Mesenchymal stem cell (in vitro differentiated cells and primary cell): Measurements from ENCODE around the gene AQP7.

Experiments used
- DNase-seq: peaks from one replicate; pipeline ENCODE4 v3.0.0-alpha.2; 2013
- H2AFZ ChIP-seq: one replicate; pipeline ENCODE4 v1.6.1; 2013; ENCODE audit warnings: low read depth, mild to moderate bottlenecking, control low read depth, inconsistent platforms, low read length, moderate library complexity
- H2AK5ac ChIP-seq: 2 replicates; pipeline ENCODE4 v1.6.1; 2013; ENCODE audit warnings: low read length, moderate library complexity, mild to moderate bottlenecking, inconsistent platforms; ENCODE audit not compliant: severe bottlenecking
- H2BK120ac ChIP-seq: one replicate; pipeline ENCODE4 v1.6.1; 2013; ENCODE audit warnings: low read depth, mild to moderate bottlenecking, inconsistent platforms, low read length, moderate library complexity
- H2BK12ac ChIP-seq, 2 experiments: one replicate each; pipeline ENCODE4 v1.6.1; 2013; ENCODE audit warnings: inconsistent platforms in 2 of 2, low read length in 2 of 2, mild to moderate bottlenecking in 2 of 2, moderate library complexity in 2 of 2, control low read depth in 1 of 2
- H2BK15ac ChIP-seq: one replicate; pipeline ENCODE4 v1.6.1; 2013; ENCODE audit warnings: mild to moderate bottlenecking, low read depth, inconsistent platforms; ENCODE audit not compliant: poor library complexity, severe bottlenecking
- H2BK5ac ChIP-seq: 2 replicates; pipeline ENCODE4 v1.6.1; 2013; ENCODE audit warnings: low read depth, mild to moderate bottlenecking, low read length, control low read depth, inconsistent platforms; ENCODE audit not compliant: poor library complexity, severe bottlenecking
- H3K14ac ChIP-seq, 2 experiments: one replicate each; pipeline ENCODE4 v1.6.1; 2013; ENCODE audit warnings: inconsistent platforms in 2 of 2, low read length in 2 of 2, control low read depth in 1 of 2, mild to moderate bottlenecking in 1 of 2, moderate library complexity in 1 of 2
- H3K18ac ChIP-seq, 2 experiments: one replicate each; pipeline ENCODE4 v1.6.1; 2013; ENCODE audit warnings: inconsistent platforms in 2 of 2, low read length in 2 of 2, control low read depth in 1 of 2, low read depth in 1 of 2, mild to moderate bottlenecking in 1 of 2
- H3K23ac ChIP-seq, 2 experiments: one replicate each; pipeline ENCODE4 v1.6.1; 2013; ENCODE audit warnings: inconsistent platforms in 2 of 2, low read length in 2 of 2, mild to moderate bottlenecking in 2 of 2, moderate library complexity in 2 of 2, control low read depth in 1 of 2
- H3K27ac ChIP-seq: 2 replicates; pipeline ENCODE4 v1.5.1; 2013; ENCODE audit warnings: mild to moderate bottlenecking, moderate library complexity, low read length, control low read depth, inconsistent platforms; ENCODE audit not compliant: poor library complexity, severe bottlenecking
- H3K27me3 ChIP-seq, 2 experiments: 2 replicates each; pipeline versions ENCODE4 v1.6.1 to v1.7.0; 2013; ENCODE audit warnings: low read length in 2 of 2, mild to moderate bottlenecking in 2 of 2, moderate library complexity in 2 of 2, control low read depth in 1 of 2, inconsistent platforms in 1 of 2; ENCODE audit not compliant: control insufficient read depth in 1 of 2, insufficient read depth in 1 of 2
- H3K36me3 ChIP-seq, 2 experiments: 2 replicates each; pipeline versions ENCODE4 v1.6.1 to v1.7.0; 2013; ENCODE audit warnings: low read length in 2 of 2, control low read depth in 1 of 2, inconsistent platforms in 1 of 2, low read depth in 1 of 2, mild to moderate bottlenecking in 1 of 2; ENCODE audit not compliant: insufficient read depth in 2 of 2, control insufficient read depth in 1 of 2
- H3K4ac ChIP-seq, 2 experiments: one replicate each; pipeline ENCODE4 v1.6.1; 2013; ENCODE audit warnings: inconsistent platforms in 2 of 2, low read length in 2 of 2, mild to moderate bottlenecking in 2 of 2, moderate library complexity in 2 of 2, control low read depth in 1 of 2, low read depth in 1 of 2
- H3K4me1 ChIP-seq: 2 replicates; pipeline ENCODE4 v1.6.1; 2013; ENCODE audit warnings: low read depth, low read length, control low read depth; ENCODE audit not compliant: control insufficient read depth, insufficient read depth
- H3K4me2 ChIP-seq: 2 replicates; pipeline ENCODE4 v1.6.1; 2013; ENCODE audit warnings: low read length, mild to moderate bottlenecking, inconsistent platforms; ENCODE audit not compliant: poor library complexity, severe bottlenecking
- H3K4me3 ChIP-seq, 2 experiments: 2 replicates each; pipeline versions ENCODE4 v1.5.1 to v1.7.0; 2013; ENCODE audit warnings: low read length in 2 of 2, mild to moderate bottlenecking in 2 of 2, control low read depth in 1 of 2, low read depth in 1 of 2; ENCODE audit not compliant: insufficient read depth in 1 of 2
- H3K79me1 ChIP-seq: replicated peaks from 2 replicates; pipeline ENCODE4 v1.6.1; 2013; ENCODE audit warnings: mild to moderate bottlenecking, control low read depth, low read length, inconsistent platforms; ENCODE audit not compliant: poor library complexity, severe bottlenecking
- H3K9ac ChIP-seq: 2 replicates; pipeline ENCODE4 v1.7.0; 2013; ENCODE audit warnings: mild to moderate bottlenecking, low read length, moderate library complexity
- H3K9me3 ChIP-seq: 2 replicates; pipeline ENCODE4 v1.7.0; 2013; ENCODE audit warnings: mild to moderate bottlenecking, low read length; ENCODE audit not compliant: control insufficient read depth
- H4K8ac ChIP-seq: one replicate; pipeline ENCODE4 v1.6.1; 2013; ENCODE audit warnings: inconsistent platforms, mild to moderate bottlenecking, low read length, moderate library complexity
- H4K91ac ChIP-seq: one replicate; pipeline ENCODE4 v1.6.1; 2013; ENCODE audit warnings: mild to moderate bottlenecking, low read length, inconsistent platforms
- whole genome bisulfite sequencing: methylation state at CpG from one replicate; pipeline ENCODE4 v1.1.7; 2013; ENCODE audit warnings: mixed read lengths; 5-methylcytosine and 5-hydroxymethylcytosine counted together

Gene AQP7

DNA sequence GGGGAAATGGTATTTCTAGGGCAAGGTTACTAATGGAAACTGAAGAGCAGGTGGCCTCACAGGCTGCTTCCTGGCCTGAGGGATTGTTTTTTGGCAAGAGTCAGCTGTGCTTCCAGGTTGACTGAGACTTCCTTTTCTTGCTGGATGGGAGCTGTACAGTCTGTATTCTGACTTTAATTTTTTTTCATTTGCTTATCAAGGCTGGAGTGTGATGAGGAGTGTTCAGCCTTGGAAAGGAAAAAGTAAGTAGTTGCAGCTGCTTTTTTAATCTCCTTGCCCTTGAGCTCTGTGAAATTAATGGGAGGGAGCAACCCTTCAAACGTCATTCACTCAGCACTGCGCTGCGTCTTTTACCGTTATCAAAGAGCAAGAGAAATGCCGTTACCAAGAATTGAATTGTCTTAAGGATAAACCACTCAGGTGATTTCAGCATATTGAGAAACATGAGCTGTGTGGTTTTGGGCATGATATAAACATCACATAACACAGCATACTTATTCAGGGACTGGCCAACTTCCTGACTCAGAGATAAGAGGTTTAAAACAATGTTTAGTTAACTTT is 47.6 kb downstream of the AQP7 start:
- H2AK5ac ChIP-seq: no peak overlapping the region
- 95% methylated on average over 4 of the region's 5 CpGs for WGBS
- H3K9me3 ChIP-seq: no peaks in the 10 kb centered on the region

DNA sequence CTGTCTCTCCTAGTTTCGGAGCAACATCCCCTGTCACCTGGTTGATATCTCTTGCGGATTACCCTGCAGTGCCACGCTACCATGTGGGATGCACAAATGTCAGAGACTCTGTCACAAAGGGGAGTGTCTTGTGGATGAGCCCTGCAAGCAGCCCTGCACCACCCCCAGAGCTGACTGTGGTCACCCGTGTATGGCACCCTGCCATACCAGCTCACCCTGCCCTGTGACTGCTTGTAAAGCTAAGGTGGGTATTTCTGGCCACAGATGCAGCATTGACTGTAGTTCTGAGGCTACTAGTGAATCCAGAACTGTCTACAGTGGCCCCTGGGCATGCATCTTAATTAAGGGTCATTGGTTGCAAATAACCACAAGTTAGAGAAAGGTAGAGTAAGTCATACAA is 50.8 kb downstream of the AQP7 start:
- Histone ChIP-seq H3K79me1 (peaks cover 6% of the 10 kb centered on the region), H3K9me3 (no peaks in the 10 kb centered on the region), H4K91ac (no peak overlapping the region), H3K27ac (no peak overlapping the region), H3K4me1 (no peaks in the 10 kb centered on the region), H2BK15ac (no peak overlapping the region), H3K14ac (no peak overlapping the region), H3K36me3 (peaks cover 15 to 83% of the 10 kb centered on the region in 2 experiments), H4K8ac (peak overlapping the region; percentile 0), H3K23ac (no peak overlapping the region), H3K27me3 (no peaks in the 10 kb centered on the region), H3K4ac (no peak overlapping the region), H3K4me3 (no peak overlapping the region), H3K18ac (peak overlapping the region in 1 of 2 experiments; percentile 0), H2AFZ (no peak overlapping the region), H2BK5ac (no peak overlapping the region), H2BK120ac (no peak overlapping the region), H2AK5ac (no peak overlapping the region), H2BK12ac (no peak overlapping the region), H3K4me2 (no peak overlapping the region), H3K9ac (no peak overlapping the region)
- 91% methylated on average over 4 of the region's 4 CpGs for WGBS
- DNase-seq: no peak

More for the DNA sequence above, 47.6 kb downstream of the AQP7 start:
- H2BK12ac ChIP-seq: no peak overlapping the region
- no peak overlapping the region for H3K14ac ChIP-seq
- peak overlapping the region; percentile 51 for H2AFZ ChIP-seq
- H3K4me2 ChIP-seq: no peak overlapping the region
- H4K8ac ChIP-seq: no peak overlapping the region
- H2BK15ac ChIP-seq: no peak overlapping the region
- no peaks in the 10 kb centered on the region for H3K27me3 ChIP-seq
- H3K4me3 ChIP-seq: no peak overlapping the region
- no peak overlapping the region for H3K9ac ChIP-seq
- DNase-seq: peak; percentile 56
- no peak overlapping the region for H4K91ac ChIP-seq
- no peak overlapping the region for H3K18ac ChIP-seq
- H2BK120ac ChIP-seq: no peak overlapping the region
- H3K23ac ChIP-seq: no peak overlapping the region
- no peak overlapping the region for H3K27ac ChIP-seq
- H3K36me3 ChIP-seq: peaks cover 11 to 69% of the 10 kb centered on the region in 2 experiments
- no peaks in the 10 kb centered on the region for H3K4me1 ChIP-seq
- peaks cover 4% of the 10 kb centered on the region for H3K79me1 ChIP-seq
- H3K4ac ChIP-seq: peak overlapping the region in 1 of 2 experiments; percentile 26
- no peak overlapping the region for H2BK5ac ChIP-seq

DNA sequence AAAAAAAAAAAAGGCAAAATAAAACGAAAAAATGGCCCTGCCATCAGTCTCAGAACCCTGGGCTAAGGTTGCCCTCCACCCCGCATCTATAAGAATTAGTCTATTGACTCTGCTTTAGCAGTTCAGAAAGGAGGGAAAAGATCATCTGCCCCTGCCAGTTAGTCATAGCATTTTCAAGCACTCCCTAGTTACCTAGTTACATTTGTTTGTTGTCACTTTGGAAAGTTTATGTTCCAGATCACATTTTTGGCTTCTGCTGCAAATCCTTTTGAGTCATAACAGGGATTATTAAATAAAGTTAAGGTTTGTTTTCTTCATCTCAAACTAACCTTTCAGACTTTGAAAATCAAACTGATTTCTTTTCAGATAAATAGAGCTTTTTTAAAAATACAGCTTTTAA is 52.1 kb downstream of the AQP7 start:
- H2BK5ac ChIP-seq: no peak overlapping the region
- H2BK15ac ChIP-seq: no peak overlapping the region
- H3K14ac ChIP-seq: no peak overlapping the region
- H3K4me2 ChIP-seq: no peak overlapping the region
- no peak overlapping the region for H3K4me3 ChIP-seq
- DNase-seq: peak; percentile 91
- no peak overlapping the region for H2BK120ac ChIP-seq
- H3K27me3 ChIP-seq: no peaks in the 10 kb centered on the region
- no peak overlapping the region for H2AK5ac ChIP-seq
- H2BK12ac ChIP-seq: no peak overlapping the region
- no peak overlapping the region for H3K23ac ChIP-seq
- H4K91ac ChIP-seq: no peak overlapping the region
- 100% methylated on average over 2 of the region's 2 CpGs for WGBS
- peaks cover 18 to 85% of the 10 kb centered on the region in 2 experiments for H3K36me3 ChIP-seq
- H3K27ac ChIP-seq: no peak overlapping the region
- no peak overlapping the region for H4K8ac ChIP-seq
- peaks cover 6% of the 10 kb centered on the region for H3K79me1 ChIP-seq
- no peaks in the 10 kb centered on the region for H3K9me3 ChIP-seq
- no peak overlapping the region for H2AFZ ChIP-seq
- H3K18ac ChIP-seq: no peak overlapping the region
- no peaks in the 10 kb centered on the region for H3K4me1 ChIP-seq
- no peak overlapping the region for H3K4ac ChIP-seq
- peak overlapping the region; percentile 90 for H3K9ac ChIP-seq

- H3K27me3 ChIP-seq: no peaks in the 10 kb centered on the region
- H3K4me2 ChIP-seq: no peak overlapping the region
- H3K9ac ChIP-seq: peak overlapping the region; percentile 90
- H3K4ac ChIP-seq: no peak overlapping the region
- DNase-seq: peak; percentile 20
- H2AK5ac ChIP-seq: no peak overlapping the region
- 94% methylated on average over 2 of the region's 2 CpGs for WGBS
- H2BK120ac ChIP-seq: no peak overlapping the region
- peaks cover 19 to 80% of the 10 kb centered on the region in 2 experiments for H3K36me3 ChIP-seq
- H2BK15ac ChIP-seq: no peak overlapping the region
- H3K27ac ChIP-seq: no peak overlapping the region
- H4K8ac ChIP-seq: no peak overlapping the region
- peaks cover 6% of the 10 kb centered on the region for H3K79me1 ChIP-seq
- H2BK5ac ChIP-seq: no peak overlapping the region
- H3K4me3 ChIP-seq: no peak overlapping the region
- H3K9me3 ChIP-seq: no peaks in the 10 kb centered on the region
- no peak overlapping the region for H3K23ac ChIP-seq
- H3K18ac ChIP-seq: no peak overlapping the region
- no peak overlapping the region for H3K14ac ChIP-seq
- no peak overlapping the region for H2BK12ac ChIP-seq
- no peak overlapping the region for H4K91ac ChIP-seq
- H3K4me1 ChIP-seq: no peaks in the 10 kb centered on the region
- H2AFZ ChIP-seq: no peak overlapping the region
These were observed 52.6 kb downstream of the AQP7 start for GRCh38 chr9:33349743-33350142.
